Measurements from ENCODE around the gene PREX1. TPM values are rescaled to one million over a fixed set of nuclear protein-coding genes. Genes with fewer than 3 reads are reported as not detected.

Gene PREX1
- total RNA-seq, 4 donors from 2014 or later = 29.7 to 56.3 (median 46.6) TPM

- TF ChIP-seq CTCF (IDR thresholded peaks at IDR 0.05; ENCODE audit: low read depth) = no peak
These were observed 233.3 kb downstream of the PREX1 start for GRCh38 chr20:48594533-48594932.

- no peak for TF ChIP-seq CTCF (IDR thresholded peaks at IDR 0.05; ENCODE audit: low read depth)
These were observed 235.5 kb downstream of the PREX1 start for GRCh38 chr20:48592107-48592940.

GRCh38 chr20:48586730-48587129, 241.1 kb downstream of the PREX1 start:
- TF ChIP-seq CTCF (IDR thresholded peaks at IDR 0.05; ENCODE audit: low read depth) = no peak

GRCh38 chr20:48585061-48585870, 242.5 kb downstream of the PREX1 start:
- no peak for TF ChIP-seq CTCF (IDR thresholded peaks at IDR 0.05; ENCODE audit: low read depth)

- no peak for TF ChIP-seq CTCF (IDR thresholded peaks at IDR 0.05; ENCODE audit: low read depth)
These were observed 243.3 kb downstream of the PREX1 start for GRCh38 chr20:48584391-48585060.

- TF ChIP-seq CTCF (IDR thresholded peaks at IDR 0.05; ENCODE audit: low read depth) = no peak
These were observed 244.0 kb downstream of the PREX1 start for GRCh38 chr20:48583801-48584200.

GRCh38 chr20:48583171-48583570, 244.6 kb downstream of the PREX1 start:
- TF ChIP-seq CTCF (IDR thresholded peaks at IDR 0.05; ENCODE audit: low read depth) = no peak

Measured in subcutaneous adipose tissue (tissue), 4 donors.